H9 (cell line): ENCODE results near the gene SUFU. TPM values are rescaled to one million over a fixed set of nuclear protein-coding genes. Genes with fewer than 3 reads are reported as not detected.

Source experiments
- DNase-seq: peaks from one replicate; pipeline ENCODE4 v3.0.0-alpha.2; 2017
- H2AFZ ChIP-seq: one replicate; pipeline ENCODE4 v1.6.1; 2013; ENCODE audit warnings: mild to moderate bottlenecking, low read length, control low read depth, moderate library complexity
- H2AK5ac ChIP-seq: 2 replicates; pipeline ENCODE4 v1.6.1; 2013; ENCODE audit warnings: low read length, control low read depth, mixed read lengths; ENCODE audit not compliant: insufficient read length
- H2BK120ac ChIP-seq: one replicate; pipeline ENCODE4 v1.6.1; 2013; ENCODE audit warnings: low read depth, mild to moderate bottlenecking, low read length, control low read depth, inconsistent platforms; ENCODE audit not compliant: poor library complexity, severe bottlenecking
- H2BK12ac ChIP-seq: 2 replicates; pipeline ENCODE4 v1.6.1; 2013; ENCODE audit warnings: low read length, control low read depth, mixed read lengths, low read depth; ENCODE audit not compliant: insufficient read length
- H2BK15ac ChIP-seq: 2 replicates; pipeline ENCODE4 v1.6.1; 2013; ENCODE audit warnings: low read depth, low read length, control low read depth
- H2BK20ac ChIP-seq: one replicate; pipeline ENCODE4 v1.6.1; 2013; ENCODE audit warnings: low read depth, mild to moderate bottlenecking, low read length, control low read depth, inconsistent platforms; ENCODE audit not compliant: poor library complexity, severe bottlenecking
- H2BK5ac ChIP-seq: 2 replicates; pipeline ENCODE4 v1.6.1; 2013; ENCODE audit warnings: low read length, control low read depth, mixed read lengths; ENCODE audit not compliant: insufficient read length
- H3K14ac ChIP-seq: 2 replicates; pipeline ENCODE4 v1.6.1; 2013; ENCODE audit warnings: low read length, control low read depth; ENCODE audit not compliant: insufficient read depth
- H3K18ac ChIP-seq: 2 replicates; pipeline ENCODE4 v1.6.1; 2013; ENCODE audit warnings: low read depth, mild to moderate bottlenecking, mixed read lengths, low read length, control low read depth; ENCODE audit not compliant: insufficient read length
- H3K23ac ChIP-seq: 2 replicates; pipeline ENCODE4 v1.6.1; 2013; ENCODE audit warnings: low read length, control low read depth, mixed read lengths, low read depth; ENCODE audit not compliant: insufficient read length
- H3K23me2 ChIP-seq: 2 replicates; pipeline ENCODE4 v1.6.1; 2013; ENCODE audit warnings: low read depth, mild to moderate bottlenecking, mixed read lengths, low read length, control low read depth; ENCODE audit not compliant: insufficient read length, poor library complexity, severe bottlenecking
- H3K27ac ChIP-seq: 2 replicates; pipeline ENCODE4 v1.5.1; 2013; ENCODE audit warnings: low read length, control low read depth, mixed read lengths, low read depth; ENCODE audit not compliant: insufficient read length
- H3K27me3 ChIP-seq: 2 replicates; pipeline ENCODE4 v1.6.1; 2013; ENCODE audit warnings: low read length, control low read depth, inconsistent platforms; ENCODE audit not compliant: insufficient read depth
- H3K4ac ChIP-seq: 2 replicates; pipeline ENCODE4 v1.6.1; 2013; ENCODE audit warnings: low read depth, mild to moderate bottlenecking, control low read depth, inconsistent platforms, low read length, moderate library complexity
- H3K4me1 ChIP-seq: 2 replicates; pipeline ENCODE4 v1.6.1; 2013; ENCODE audit warnings: low read length, control low read depth, inconsistent platforms; ENCODE audit not compliant: insufficient read depth
- H3K4me2 ChIP-seq: 2 replicates; pipeline ENCODE4 v1.6.1; 2013; ENCODE audit warnings: low read length, control low read depth, mixed read lengths; ENCODE audit not compliant: insufficient read length, insufficient read depth
- H3K56ac ChIP-seq: 2 replicates; pipeline ENCODE4 v1.6.1; 2013; ENCODE audit warnings: low read depth, mild to moderate bottlenecking, mixed read lengths, low read length, control low read depth; ENCODE audit not compliant: insufficient read length
- H3K79me1 ChIP-seq: 2 replicates; pipeline ENCODE4 v1.6.1; 2013; ENCODE audit warnings: low read depth, mild to moderate bottlenecking, moderate library complexity, low read length, control low read depth, inconsistent platforms; ENCODE audit not compliant: insufficient read depth, poor library complexity, severe bottlenecking
- H3K79me2 ChIP-seq: 2 replicates; pipeline ENCODE4 v1.6.1; 2013; ENCODE audit warnings: low read length, control low read depth, inconsistent platforms; ENCODE audit not compliant: insufficient read depth
- H3K9ac ChIP-seq: 2 replicates; pipeline ENCODE4 v1.6.1; 2013; ENCODE audit warnings: low read length, control low read depth, mixed read lengths; ENCODE audit not compliant: insufficient read length; ENCODE audit errors: extremely low read depth
- H3K9me3 ChIP-seq: one replicate; pipeline ENCODE4 v1.6.1; 2013; ENCODE audit warnings: low read depth, low read length, inconsistent platforms; ENCODE audit not compliant: control insufficient read depth
- H3T11ph ChIP-seq: one replicate; pipeline ENCODE4 v1.6.1; 2013; ENCODE audit warnings: mild to moderate bottlenecking, low read length, control low read depth, inconsistent platforms
- H4K20me1 ChIP-seq: one replicate; pipeline ENCODE4 v1.6.1; 2013; ENCODE audit not compliant: control insufficient read depth, insufficient read length, insufficient read depth
- H4K5ac ChIP-seq: 2 replicates; pipeline ENCODE4 v1.6.1; 2013; ENCODE audit warnings: low read depth, mild to moderate bottlenecking, mixed read lengths, low read length, control low read depth; ENCODE audit not compliant: insufficient read length
- H4K8ac ChIP-seq: replicated peaks from 2 replicates; pipeline ENCODE4 v1.6.1; 2013; ENCODE audit warnings: low read length, control low read depth, mixed read lengths, low read depth; ENCODE audit not compliant: insufficient read length
- H4K91ac ChIP-seq: 2 replicates; pipeline ENCODE4 v1.6.1; 2013; ENCODE audit warnings: low read depth, mild to moderate bottlenecking, moderate library complexity, mixed read lengths, low read length, control low read depth; ENCODE audit not compliant: insufficient read length
- H3K27ac Mint-ChIP-seq, 3 experiments: 2 replicates in 2 of 3; 3 replicates in 1 of 3; pipeline ENCODE4 v1.8.0; 2020 to 2021; ENCODE audit warnings: mixed read lengths in 3 of 3, mild to moderate bottlenecking in 1 of 3, moderate library complexity in 1 of 3
- H3K27me3 Mint-ChIP-seq: 2 replicates; pipeline ENCODE4 v1.8.0; 2021; ENCODE audit warnings: low read depth, mild to moderate bottlenecking, moderate library complexity, mixed read lengths
- H3K36me3 Mint-ChIP-seq, 3 experiments: 2 replicates in 2 of 3; 3 replicates in 1 of 3; pipeline ENCODE4 v1.8.0; 2020 to 2021; ENCODE audit warnings: low read depth in 3 of 3, mixed read lengths in 3 of 3; ENCODE audit not compliant: insufficient read depth in 1 of 3
- H3K4me1 Mint-ChIP-seq, 2 experiments: 2 replicates each; pipeline ENCODE4 v1.8.0; 2020; ENCODE audit warnings: mixed read lengths in 2 of 2
- H3K4me3 Mint-ChIP-seq, 2 experiments: 2 replicates in 1 of 2; 3 replicates in 1 of 2; pipeline ENCODE4 v1.8.0; 2020 to 2021; ENCODE audit warnings: mild to moderate bottlenecking in 2 of 2, mixed read lengths in 2 of 2, moderate library complexity in 1 of 2
- H3K9me3 Mint-ChIP-seq, 2 experiments: 2 replicates in 1 of 2; 3 replicates in 1 of 2; pipeline ENCODE4 v1.8.0; 2020; ENCODE audit warnings: mild to moderate bottlenecking in 2 of 2, mixed read lengths in 2 of 2, moderate library complexity in 1 of 2
- CTCF ChIP-seq: fragments of 200-600 bp; sonication (generic); conservative IDR thresholded peaks from 3 replicates; pipeline ENCODE4 v1.8.0; 2021; ENCODE audit warnings: antibody characterized with exemption, mild to moderate bottlenecking
- WGBS: extraction: QIAGEN DNeasy Blood & Tissue Kit; methylation state at CpG from one replicate; pipeline ENCODE4 v1.1.7; 2013; ENCODE audit warnings: missing lambda C conversion rate, low lambda C conversion rate, mixed read lengths; ENCODE audit not compliant: insufficient read length; ENCODE audit errors: extremely low coverage; 5-methylcytosine and 5-hydroxymethylcytosine counted together
- total RNA-seq: library from RNA; stranded (reverse); gene quantifications from 2 replicates; pipeline ENCODE4 v1.2.1, GENCODE V29; 2021

SUFU gene
- total RNA-seq, 1 experiment from 2014 or later: 9.5 TPM

- no peak for DNase-seq
- no peaks in the 10 kb centered on the region for H3K79me2 ChIP-seq
- H3T11ph ChIP-seq: no peak overlapping the region
- H3K27ac Mint-ChIP-seq: peak overlapping the region; percentile 28 to 89 (median 65); a peak in 2 of 7 replicates
- no peaks in the 10 kb centered on the region for H3K79me1 ChIP-seq
- H3K27me3 Mint-ChIP-seq: no peaks in the 10 kb centered on the region
- no peak overlapping the region for H2BK5ac ChIP-seq
- no peak overlapping the region for H4K5ac ChIP-seq
- H3K14ac ChIP-seq: no peak overlapping the region
- no peaks in the 10 kb centered on the region for H3K27me3 ChIP-seq
- no peak overlapping the region for H4K91ac ChIP-seq
- H2BK15ac ChIP-seq: no peak overlapping the region
- H3K36me3 Mint-ChIP-seq: peaks cover 1 to 7% (median 5%) of the 10 kb centered on the region in 3 experiments; a peak in 5 of 7 replicates
- TF ChIP-seq CTCF: no peak
- H3K27ac ChIP-seq: no peak overlapping the region
- no peak overlapping the region for H3K18ac ChIP-seq
- H3K56ac ChIP-seq: no peak overlapping the region
- no peak overlapping the region for H4K8ac ChIP-seq
- no peak overlapping the region for H2BK12ac ChIP-seq
- no peak overlapping the region for H2BK120ac ChIP-seq
- H4K20me1 ChIP-seq: no peaks in the 10 kb centered on the region
- no peaks in the 10 kb centered on the region for H3K4me1 Mint-ChIP-seq
- no peak overlapping the region for H2AK5ac ChIP-seq
- H3K9me3 ChIP-seq: no peaks in the 10 kb centered on the region
- H2AFZ ChIP-seq: no peak overlapping the region
- no peak overlapping the region for H3K4me2 ChIP-seq
- no peak overlapping the region for H3K4ac ChIP-seq
- no peak overlapping the region for H3K4me3 Mint-ChIP-seq
- H3K9me3 Mint-ChIP-seq: no peaks in the 10 kb centered on the region
- H3K23ac ChIP-seq: no peak overlapping the region
- no peak overlapping the region for H3K9ac ChIP-seq
- no peaks in the 10 kb centered on the region for H3K4me1 ChIP-seq
- no peak overlapping the region for H2BK20ac ChIP-seq
- no peaks in the 10 kb centered on the region for H3K23me2 ChIP-seq
- WGBS: no CpG with 5 or more reads among the region's 7 CpGs
These were observed 19.7 kb downstream of the SUFU start for GRCh38 chr10:102523250-102524029.
